Naive thymus-derived CD8-positive, alpha-beta T cell (primary cell): ENCODE measurements around the gene SCYL2. TPM values are rescaled to one million over a fixed set of nuclear protein-coding genes. Genes with fewer than 3 reads are reported as not detected.
"Not testable (repeated sequence)": the region's sequence is repeated elsewhere in the genome, so short reads cannot be mapped to it uniquely, and the experiment has no call there.

Source experiments
- ATAC-seq, 2 donors: fragments of 150-1000 bp; cut with Tn5 transposase in 1 of 2; sonication (Bioruptor Pico), chemical (Tn5 transposase) in 1 of 2; 1 replicate in 1 of 2; 2 replicates in 1 of 2; pipeline ENCODE4 v1.10.0; 2021; ENCODE audit warnings: mild to moderate bottlenecking in 2 of 2, moderate library complexity in 2 of 2
- POLR2A ChIA-PET: fragments of 350-600 bp; sonication (Branson Sonifier 250); formaldehyde crosslinking; loops from one replicate; lab custom pipeline; 2021; ENCODE audit warnings: antibody characterized with exemption; lab: Charles Lee
- DNase-seq, 10 donors: peaks; one replicate each; pipeline versions ENCODE4 v3.0.0 to v3.0.0-alpha.2; 2020 to 2022
- H3K27ac Mint-ChIP-seq, 10 donors: one replicate each; pipeline ENCODE4 v1.8.0; 2020 to 2022; ENCODE audit warnings: mild to moderate bottlenecking in 10 of 10, mixed read lengths in 10 of 10, moderate library complexity in 4 of 10, inconsistent platforms in 1 of 10
- H3K27me3 Mint-ChIP-seq, 5 donors: one replicate each; pipeline ENCODE4 v1.8.0; 2021 to 2022; ENCODE audit warnings: mixed read lengths in 5 of 5
- H3K36me3 Mint-ChIP-seq, 3 donors: one replicate each; pipeline ENCODE4 v1.8.0; 2020 to 2022; ENCODE audit warnings: mixed read lengths in 3 of 3, mild to moderate bottlenecking in 2 of 3, inconsistent platforms in 1 of 3
- H3K4me1 Mint-ChIP-seq, 4 donors: one replicate each; pipeline ENCODE4 v1.8.0; 2021 to 2022; ENCODE audit warnings: mixed read lengths in 4 of 4
- H3K4me3 Mint-ChIP-seq, 10 donors: one replicate each; pipeline ENCODE4 v1.8.0; 2020 to 2022; ENCODE audit warnings: mild to moderate bottlenecking in 10 of 10, mixed read lengths in 10 of 10, moderate library complexity in 6 of 10, inconsistent platforms in 1 of 10
- H3K9me3 Mint-ChIP-seq, 9 donors: one replicate each; pipeline ENCODE4 v1.8.0; 2020 to 2022; ENCODE audit warnings: mixed read lengths in 9 of 9, mild to moderate bottlenecking in 3 of 9, inconsistent platforms in 1 of 9, moderate library complexity in 1 of 9
- polyA plus RNA-seq, 3 donors: library from polyadenylated mRNA; unstranded; fragments of 300-500 nt; fragmentation: Illumina TruSeq; gene quantifications; one replicate each; pipeline ENCODE4 v1.2.3, GENCODE V29; 2021
- total RNA-seq, 8 experiments: library from RNA in 2 of 8; stranded (reverse) in 2 of 8; gene quantifications; one replicate each; pipeline ENCODE4 v1.2.3 and lab custom pipeline; 2021 to 2026

The SCYL2 gene
- total and polyA plus RNA-seq, 5 experiments from 2014 or later: 15.9 to 52.3 (median 18.6) TPM

DNA sequence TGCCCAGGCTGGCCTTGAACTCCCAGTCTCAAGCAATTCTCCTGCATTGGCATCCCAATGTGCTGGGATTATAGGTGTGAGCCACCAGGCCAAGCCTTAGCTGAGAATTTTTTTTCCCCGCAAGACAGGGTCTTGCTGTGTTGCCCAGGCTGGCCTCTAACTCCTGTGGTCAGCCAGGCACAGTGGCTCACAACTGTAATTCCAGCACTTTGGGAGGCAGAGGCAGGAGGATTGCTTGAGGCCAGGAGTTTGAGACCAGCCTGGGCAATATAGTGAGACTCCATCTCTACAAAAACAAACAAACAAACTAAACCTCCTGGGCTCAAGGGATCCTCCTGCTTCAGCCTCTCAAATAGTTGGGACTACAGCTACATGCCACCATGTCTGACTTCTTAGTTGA is 27.4 kb upstream of the SCYL2 start:
- ATAC-seq (no peak), DNase-seq (no peak)
- H3K9me3 Mint-ChIP-seq: no peaks in the 10 kb centered on the region
- POLR2A ChIA-PET: no interaction called here
- no peak overlapping the region for H3K27ac Mint-ChIP-seq
- H3K36me3 Mint-ChIP-seq: no peaks in the 10 kb centered on the region
- H3K4me1 Mint-ChIP-seq: no peaks in the 10 kb centered on the region
- no peaks in the 10 kb centered on the region for H3K27me3 Mint-ChIP-seq
- H3K4me3 Mint-ChIP-seq: no peak overlapping the region

DNA sequence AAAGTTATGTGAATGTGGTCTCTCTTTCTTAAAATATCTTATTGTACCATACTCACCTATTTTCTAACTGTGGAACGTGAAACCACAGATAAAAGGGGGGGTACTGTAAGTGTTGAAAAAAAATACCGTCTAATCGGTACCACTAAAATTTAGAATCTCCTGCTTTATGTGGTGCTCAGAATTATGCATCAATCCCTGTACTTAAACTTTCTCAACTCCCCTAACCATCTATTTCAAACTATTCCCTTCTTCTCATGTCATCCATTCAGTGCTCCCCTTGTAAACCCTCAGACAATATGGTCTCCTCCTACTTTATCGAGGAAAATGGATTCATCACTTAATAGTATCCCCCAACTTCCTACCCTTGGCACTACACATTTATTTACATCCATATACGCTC is 23.8 kb upstream of the SCYL2 start:
- Mint-ChIP-seq H3K27ac (no peak overlapping the region), H3K4me3 (no peak overlapping the region), H3K36me3 (no peaks in the 10 kb centered on the region), H3K9me3 (no peaks in the 10 kb centered on the region), H3K4me1 (no peaks in the 10 kb centered on the region), H3K27me3 (no peaks in the 10 kb centered on the region)
- POLR2A ChIA-PET: no interaction called here
- ATAC-seq (no peak), DNase-seq (no peak)

DNA sequence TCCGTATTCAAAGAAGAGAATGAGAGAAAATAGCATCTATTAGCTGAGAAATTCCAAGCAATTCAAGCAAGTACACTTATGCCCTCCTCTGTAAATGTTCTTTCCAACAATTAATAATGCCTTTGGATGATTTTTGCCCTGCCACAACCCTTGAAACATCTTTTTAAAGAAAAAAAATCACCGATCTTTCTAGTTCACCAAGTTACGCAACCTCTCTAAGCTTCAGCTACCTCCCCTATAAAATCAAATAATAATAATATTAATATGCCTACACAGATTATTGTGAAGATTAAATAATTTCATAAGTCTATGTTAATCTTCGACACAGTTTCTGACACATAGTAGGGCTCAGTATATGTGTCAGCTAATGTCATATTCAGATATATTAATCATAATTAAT is 19.2 kb upstream of the SCYL2 start:
- POLR2A ChIA-PET: no interaction called here
- Mint-ChIP-seq H3K36me3 (no peaks in the 10 kb centered on the region), H3K4me3 (no peak overlapping the region), H3K9me3 (no peaks in the 10 kb centered on the region), H3K27ac (no peak overlapping the region), H3K4me1 (no peaks in the 10 kb centered on the region), H3K27me3 (no peaks in the 10 kb centered on the region)
- ATAC-seq (no peak), DNase-seq (no peak)

DNA sequence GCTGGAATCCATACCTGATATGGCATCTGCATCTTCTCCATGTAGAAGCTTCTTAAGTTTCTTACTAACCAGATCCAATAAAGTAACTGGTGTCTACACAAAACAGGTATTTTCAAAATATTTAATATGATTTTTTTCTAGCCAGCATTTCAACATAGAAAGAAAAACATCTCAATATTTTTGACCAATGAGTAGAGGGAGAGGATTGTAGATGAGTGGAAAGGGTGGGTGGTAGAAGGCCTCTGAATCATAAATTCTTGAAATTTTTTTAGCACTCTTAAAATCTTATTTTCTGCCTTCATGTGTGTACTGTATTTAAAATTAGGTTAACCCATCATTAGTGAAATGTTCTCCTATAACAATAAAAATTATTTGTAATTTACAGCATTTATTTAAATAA is 18.1 kb upstream of the SCYL2 start:
- Mint-ChIP-seq H3K9me3 (no peaks in the 10 kb centered on the region), H3K27me3 (no peaks in the 10 kb centered on the region)

DNA sequence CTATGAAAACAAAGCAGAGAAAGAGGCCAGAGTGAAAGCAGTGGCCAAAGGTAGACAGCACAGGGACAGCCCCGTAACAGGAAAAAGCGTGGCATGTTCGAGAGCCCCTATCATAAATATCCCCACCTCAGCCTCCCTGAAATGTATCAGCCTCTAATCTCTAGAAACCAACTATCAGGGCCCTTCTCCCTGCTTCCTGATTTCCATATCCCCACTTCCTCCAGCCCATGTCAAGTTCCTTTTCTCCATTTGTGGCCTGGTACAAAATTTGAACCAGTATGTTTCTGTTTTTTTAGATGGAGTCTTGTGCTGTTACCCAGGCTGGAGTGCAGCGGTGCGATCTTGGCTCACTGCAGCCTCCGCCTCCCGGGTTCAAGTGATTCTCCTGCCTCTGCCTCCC is 17.0 kb upstream of the SCYL2 start:
- Mint-ChIP-seq H3K9me3 (no peaks in the 10 kb centered on the region), H3K4me1 (no peaks in the 10 kb centered on the region), H3K27ac (no peak overlapping the region), H3K27me3 (no peaks in the 10 kb centered on the region), H3K4me3 (no peak overlapping the region), H3K36me3 (no peaks in the 10 kb centered on the region)
- ATAC-seq (no peak), DNase-seq (no peak)
- POLR2A ChIA-PET: no interaction called here

More for the DNA sequence above, 18.1 kb upstream of the SCYL2 start:
- Mint-ChIP-seq H3K36me3 (no peaks in the 10 kb centered on the region), H3K4me3 (no peak overlapping the region), H3K27ac (peak overlapping the region in 1 of 10 donors; percentile 2), H3K4me1 (no peaks in the 10 kb centered on the region)
- POLR2A ChIA-PET: interaction anchor here (0.9 kb wide), 1 partner anchor 48 kb away, joined by 7 read pairs; the partner anchor contains the start of gene ACTR6
- ATAC-seq (no peak), DNase-seq (no peak)

DNA sequence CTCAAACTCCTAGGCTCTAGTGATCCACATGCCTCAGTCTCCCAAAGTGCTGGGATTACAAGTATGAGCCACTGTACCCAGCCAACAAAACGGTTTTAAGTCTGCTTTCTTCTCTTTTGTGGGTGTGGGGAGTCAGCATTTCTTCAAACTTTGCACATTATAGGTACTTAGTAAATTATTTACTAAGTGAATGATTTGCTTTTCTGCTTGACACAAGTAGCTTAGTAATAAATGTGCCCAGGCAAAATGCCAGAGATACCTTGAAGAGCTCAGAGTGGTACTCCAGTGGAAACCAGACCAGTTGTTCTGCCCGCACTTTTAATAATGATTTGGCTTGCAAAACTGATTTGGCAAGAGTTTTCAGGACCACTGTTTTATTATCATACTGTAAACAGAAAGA is 15.1 kb upstream of the SCYL2 start:
- Mint-ChIP-seq H3K4me3 (no peak overlapping the region), H3K4me1 (no peaks in the 10 kb centered on the region), H3K27me3 (no peaks in the 10 kb centered on the region), H3K36me3 (no peaks in the 10 kb centered on the region), H3K27ac (no peak overlapping the region), H3K9me3 (no peaks in the 10 kb centered on the region)
- ATAC-seq: no peak
- DNase-seq: no peak
- POLR2A ChIA-PET: no interaction called here

DNA sequence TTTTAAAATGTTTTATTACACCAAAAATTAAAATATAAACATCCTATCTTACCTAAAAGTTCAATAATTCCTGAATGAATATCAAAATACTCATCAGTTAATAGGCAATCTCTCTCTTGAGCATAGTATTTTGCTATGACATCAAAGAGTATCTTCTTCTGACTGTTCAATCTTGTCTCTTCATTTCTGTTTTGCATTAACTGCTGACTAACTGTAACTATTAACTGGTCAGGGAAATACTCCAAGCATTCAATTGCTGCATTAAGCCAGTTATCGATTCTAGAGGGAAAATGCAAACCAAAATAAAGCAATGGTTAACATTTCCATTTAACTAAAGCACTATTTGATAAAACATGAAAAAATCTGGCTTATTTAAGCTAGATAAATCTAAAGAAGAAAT is 13.5 kb upstream of the SCYL2 start:
- Mint-ChIP-seq H3K4me1 (no peaks in the 10 kb centered on the region), H3K36me3 (peaks cover 0 to 2% (median 0%) of the 10 kb centered on the region in 3 donors), H3K4me3 (no peak overlapping the region), H3K27me3 (no peaks in the 10 kb centered on the region), H3K27ac (no peak overlapping the region), H3K9me3 (no peaks in the 10 kb centered on the region)
- POLR2A ChIA-PET: no interaction called here
- ATAC-seq (no peak), DNase-seq (no peak)

DNA sequence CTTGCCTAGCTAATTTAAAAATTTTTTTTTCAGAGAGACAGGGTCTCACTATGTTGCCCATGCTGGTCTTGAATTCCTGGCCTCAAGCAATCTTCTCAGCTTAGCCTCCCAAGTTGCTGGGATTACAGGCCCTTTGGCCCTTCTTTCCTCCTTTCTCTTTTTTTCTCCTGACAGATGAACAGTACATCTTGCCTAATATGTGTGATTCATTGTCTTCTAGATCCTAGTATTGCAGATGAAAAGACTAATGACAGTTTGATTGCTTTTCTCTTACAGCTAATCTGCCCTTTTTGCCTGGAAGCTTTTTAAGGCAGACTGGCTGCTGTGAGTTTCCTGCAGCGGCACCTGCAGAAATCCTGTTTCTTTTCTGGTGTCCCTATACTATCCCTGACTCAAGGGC is 12.1 kb upstream of the SCYL2 start:
- Mint-ChIP-seq H3K27ac (peak overlapping the region in 1 of 10 donors; percentile 27), H3K36me3 (peaks cover 0 to 2% (median 0%) of the 10 kb centered on the region in 3 donors), H3K27me3 (no peaks in the 10 kb centered on the region), H3K4me3 (no peak overlapping the region), H3K4me1 (no peaks in the 10 kb centered on the region), H3K9me3 (no peaks in the 10 kb centered on the region)
- POLR2A ChIA-PET: no interaction called here
- DNase-seq (no peak), ATAC-seq (no peak)

DNA sequence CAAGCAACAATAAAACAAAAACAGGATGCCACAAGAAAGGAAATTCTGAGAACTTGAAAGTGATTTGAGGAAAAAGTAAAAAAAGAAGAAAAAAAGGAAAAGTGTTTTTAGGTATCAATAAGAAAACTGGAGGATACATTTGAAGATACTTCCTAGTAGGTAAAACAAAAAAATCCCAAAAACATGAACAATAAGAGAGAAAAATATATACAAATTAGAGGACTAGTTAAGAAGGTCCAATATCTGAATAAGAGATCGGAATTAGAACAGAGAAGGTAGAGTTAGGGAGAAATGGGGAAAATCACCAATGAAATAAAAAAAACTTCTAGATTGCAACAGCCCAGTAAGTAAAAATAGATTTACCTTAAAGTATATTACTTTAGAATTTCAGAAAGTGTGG is 8.8 kb upstream of the SCYL2 start:
- Mint-ChIP-seq H3K27me3 (no peaks in the 10 kb centered on the region), H3K27ac (no peak overlapping the region), H3K4me1 (no peaks in the 10 kb centered on the region), H3K9me3 (no peaks in the 10 kb centered on the region), H3K36me3 (peaks cover 0 to 2% (median 0%) of the 10 kb centered on the region in 3 donors), H3K4me3 (no peak overlapping the region)
- POLR2A ChIA-PET: no interaction called here
- ATAC-seq (no peak), DNase-seq (no peak)

DNA sequence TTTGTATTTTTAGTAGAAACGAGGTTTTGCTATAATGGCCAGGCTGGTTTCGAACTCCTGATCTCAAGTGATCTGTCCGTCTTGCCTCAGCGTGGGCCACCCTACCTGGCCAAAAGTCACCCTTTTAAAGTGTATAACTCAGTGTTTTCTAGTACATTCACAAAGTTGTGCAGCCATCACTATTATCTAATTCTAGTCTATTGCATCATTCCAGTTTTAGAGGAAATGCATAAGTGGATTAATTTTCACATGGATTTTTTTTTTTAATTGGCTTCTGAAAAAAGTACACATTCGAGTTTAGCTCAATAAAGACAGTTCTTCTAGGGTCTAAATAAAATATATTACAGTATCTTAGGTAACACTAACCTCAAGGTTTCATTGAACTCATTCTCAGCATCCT is 3.8 kb upstream of the SCYL2 start:
- Mint-ChIP-seq H3K4me3 (no peak overlapping the region), H3K36me3 (no peaks in the 10 kb centered on the region)
- POLR2A ChIA-PET: no interaction called here

DNA sequence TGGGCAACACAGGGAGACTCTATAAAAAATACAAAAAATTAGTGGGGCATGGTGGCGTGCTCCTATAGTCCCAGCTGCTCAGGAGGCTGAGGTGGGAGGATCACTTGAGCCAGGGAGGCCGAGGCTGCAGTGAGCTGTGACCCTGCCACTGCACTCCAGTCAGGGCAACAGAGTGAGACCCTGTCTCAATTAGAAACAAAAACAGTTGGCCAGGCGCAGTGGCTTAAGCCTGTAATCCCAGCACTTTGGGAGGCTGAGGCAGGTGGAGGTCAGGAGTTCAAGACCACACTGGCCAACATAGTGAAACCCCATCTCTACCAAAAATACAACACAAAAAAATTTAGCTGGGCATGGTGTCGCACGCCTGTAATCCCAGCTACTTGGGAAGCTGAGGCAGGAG is 1.9 kb upstream of the SCYL2 start:
- ATAC-seq, POLR2A ChIA-PET, DNase-seq, H3K9me3 Mint-ChIP-seq, H3K36me3 Mint-ChIP-seq, H3K27me3 Mint-ChIP-seq: not testable (repeated sequence)
- Mint-ChIP-seq H3K4me3 (peak overlapping the region in 3 of 10 donors; percentile 17 to 48 (median 33)), H3K4me1 (peaks cover 18 to 32% (median 26%) of the 10 kb centered on the region in 4 donors), H3K27ac (peak overlapping the region in 3 of 10 donors; percentile 9 to 53 (median 14))

More for the DNA sequence above, 3.8 kb upstream of the SCYL2 start:
- ATAC-seq (no peak), DNase-seq (no peak)
- H3K9me3 Mint-ChIP-seq: no peaks in the 10 kb centered on the region
- H3K27ac Mint-ChIP-seq: peak overlapping the region in 1 of 10 donors; percentile 77
- no peaks in the 10 kb centered on the region for H3K27me3 Mint-ChIP-seq
- peaks cover 6 to 15% (median 12%) of the 10 kb centered on the region in 4 donors for H3K4me1 Mint-ChIP-seq

DNA sequence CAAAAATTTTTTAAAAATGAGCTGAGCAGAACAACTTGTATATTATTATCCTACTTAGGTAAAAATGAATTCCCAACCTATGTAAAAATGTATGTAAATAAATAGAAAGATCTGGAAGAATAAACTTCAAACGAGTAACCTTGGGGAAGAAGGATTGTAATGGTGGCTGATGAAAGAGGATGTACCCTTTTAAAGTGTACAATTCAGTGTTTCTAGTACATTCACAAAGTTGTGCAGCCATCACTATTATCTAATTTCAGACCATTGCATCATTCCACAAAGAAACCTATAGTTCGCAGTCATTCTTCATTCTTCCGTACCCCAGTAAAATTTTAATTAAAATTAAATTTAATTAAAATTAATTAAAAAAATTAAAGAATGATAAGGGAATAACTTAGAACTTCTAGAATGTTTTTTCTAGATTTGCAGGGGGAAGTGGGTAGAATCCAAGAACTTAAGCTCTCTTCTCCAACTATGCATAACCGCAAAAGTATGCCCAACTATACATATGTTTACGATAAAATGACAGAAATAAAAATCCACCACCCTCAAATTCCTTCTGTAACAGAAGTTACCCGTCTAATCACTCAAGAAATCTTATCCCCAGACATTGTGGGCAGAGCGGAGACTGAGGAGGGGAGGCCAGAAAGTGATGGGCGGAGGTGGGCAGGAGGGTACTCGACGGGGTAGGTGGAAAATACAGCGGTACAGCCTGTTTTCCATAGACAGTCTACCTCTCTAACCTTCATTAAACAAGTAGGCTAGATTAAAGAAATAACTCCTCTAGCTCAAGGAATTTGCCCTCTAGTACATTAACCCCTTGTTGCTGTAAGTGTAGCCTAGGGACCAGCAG is 1.0 kb upstream of the SCYL2 start:
- H3K9me3 Mint-ChIP-seq: no peaks in the 10 kb centered on the region
- H3K36me3 Mint-ChIP-seq: no peaks in the 10 kb centered on the region
- no peaks in the 10 kb centered on the region for H3K27me3 Mint-ChIP-seq
- ATAC-seq (no peak), DNase-seq (peak in 1 of 10 donors; percentile 2)
- peak overlapping the region; percentile 96 to 100 (median 98) for H3K4me3 Mint-ChIP-seq
- peak overlapping the region; percentile 88 to 100 (median 99) for H3K27ac Mint-ChIP-seq
- peaks cover 18 to 38% (median 31%) of the 10 kb centered on the region in 4 donors for H3K4me1 Mint-ChIP-seq
- POLR2A ChIA-PET: interaction anchor here (4.9 kb wide), 1 partner anchor 65 kb away, joined by 50 read pairs; the partner anchor contains the start of gene ACTR6

DNA sequence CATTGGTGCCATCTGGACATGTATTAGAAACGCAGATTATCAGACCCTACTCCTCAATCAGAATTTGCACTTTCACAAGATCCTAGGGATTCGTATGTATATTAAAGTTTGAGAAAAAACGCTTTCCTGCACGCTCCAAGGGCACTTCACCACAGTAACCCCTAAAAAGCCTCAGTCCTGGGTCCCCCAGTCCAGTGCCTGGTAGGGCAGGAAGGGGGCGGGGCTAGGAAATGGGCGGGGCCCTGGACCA is 467 bp upstream of the SCYL2 start:
- no peaks in the 10 kb centered on the region for H3K36me3 Mint-ChIP-seq
- ATAC-seq: peak; percentile 78
- no peaks in the 10 kb centered on the region for H3K27me3 Mint-ChIP-seq
- peak overlapping the region; percentile 96 to 100 (median 98) for H3K4me3 Mint-ChIP-seq
- H3K9me3 Mint-ChIP-seq: no peaks in the 10 kb centered on the region
- POLR2A ChIA-PET: interaction anchor here (4.9 kb wide), 1 partner anchor 66 kb away, joined by 50 read pairs; the partner anchor contains the start of gene ACTR6
- peak in 4 of 10 donors; percentile 89 to 96 (median 92) for DNase-seq
- peak overlapping the region; percentile 88 to 100 (median 99) for H3K27ac Mint-ChIP-seq
- H3K4me1 Mint-ChIP-seq: peaks cover 18 to 44% (median 34%) of the 10 kb centered on the region in 4 donors
